Parathyroid adenoma (tissue), 2 donors: ENCODE measurements around the gene PPM1L.

Source experiments
- H2AFZ ChIP-seq: fragments of 300-600 bp; sonication (generic); one replicate; pipeline ENCODE4 v1.7.0; 2017; ENCODE audit warnings: antibody characterized with exemption, mild to moderate bottlenecking
- H3K27ac ChIP-seq: fragments of 300-600 bp; sonication (generic); one replicate; pipeline ENCODE4 v1.7.0; 2017
- H3K27me3 ChIP-seq: fragments of 300-600 bp; sonication (generic); one replicate; pipeline ENCODE4 v1.7.0; 2017; ENCODE audit warnings: low read length; ENCODE audit not compliant: control insufficient read depth, insufficient read depth
- H3K36me3 ChIP-seq: fragments of 300-600 bp; sonication (generic); one replicate; pipeline ENCODE4 v1.7.0; 2017; ENCODE audit warnings: low read length; ENCODE audit not compliant: control insufficient read depth, insufficient read depth
- H3K4me1 ChIP-seq: fragments of 300-600 bp; sonication (generic); one replicate; pipeline ENCODE4 v1.7.0; 2017; ENCODE audit warnings: control low read depth
- H3K4me2 ChIP-seq: fragments of 300-600 bp; sonication (generic); one replicate; pipeline ENCODE4 v1.7.0; 2017; ENCODE audit warnings: low read length
- H3K4me3 ChIP-seq: fragments of 300-600 bp; sonication (generic); one replicate; pipeline ENCODE4 v1.7.0; 2017; ENCODE audit warnings: low read depth, low read length
- H3K79me2 ChIP-seq: fragments of 300-600 bp; sonication (generic); one replicate; pipeline ENCODE4 v1.7.0; 2017; ENCODE audit warnings: control low read depth
- H3K9ac ChIP-seq: fragments of 300-600 bp; sonication (generic); one replicate; pipeline ENCODE4 v1.7.0; 2017; ENCODE audit warnings: mild to moderate bottlenecking
- H3K9me3 ChIP-seq: fragments of 300-600 bp; sonication (generic); one replicate; pipeline ENCODE4 v1.7.0; 2017; ENCODE audit warnings: low read length; ENCODE audit not compliant: control insufficient read depth
- TF ChIP-seq, protein P1 (sequence below): fragments of 300-600 bp; sonication (generic); IDR thresholded peaks from one replicate; pipeline ENCODE4 v1.7.0; 2017; ENCODE audit warnings: antibody characterized with exemption, mild to moderate bottlenecking
- donor health status: primary hyperparathyroidism.

The PPM1L gene

DNA sequence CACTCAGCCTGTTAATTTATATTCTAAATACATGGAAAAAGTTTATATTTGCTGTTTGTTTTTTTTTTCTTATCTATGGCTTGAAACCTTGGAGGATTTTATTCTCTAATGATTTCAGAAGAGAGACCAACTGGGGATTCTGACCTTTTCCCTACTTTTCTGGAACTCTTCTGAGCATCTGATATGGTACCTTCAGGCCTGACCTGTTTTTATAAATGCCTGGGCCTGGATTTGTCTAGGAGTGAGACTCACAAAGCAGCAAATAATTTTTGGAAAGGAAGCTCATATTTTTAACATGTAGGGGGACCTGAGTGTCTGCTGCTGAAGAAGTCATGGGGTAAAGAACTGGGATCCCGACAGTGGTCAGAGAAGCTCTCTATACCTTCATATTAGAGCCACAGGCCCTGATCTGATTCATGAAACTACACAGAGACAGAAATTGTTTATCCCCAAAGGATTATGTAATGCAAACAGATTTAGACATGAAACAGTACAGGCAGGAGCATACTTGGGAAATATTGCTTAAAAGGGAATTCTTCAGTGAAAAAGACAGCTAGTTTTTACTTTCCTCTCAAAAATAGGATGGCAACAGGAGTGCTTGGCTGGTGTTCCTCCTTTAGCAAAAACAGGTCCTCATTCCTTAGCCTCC lies 15.9 kb downstream of the PPM1L start:
- Histone ChIP-seq H3K79me2 (peaks cover 38% of the 10 kb centered on the region), H3K4me1 (peaks cover 44% of the 10 kb centered on the region), H3K27me3 (no peaks in the 10 kb centered on the region), H3K36me3 (no peaks in the 10 kb centered on the region), H3K4me2 (no peak overlapping the region), H3K27ac (peak overlapping the region; percentile 85), H2AFZ (peak overlapping the region; percentile 33), H3K9ac (no peak overlapping the region), H3K4me3 (no peak overlapping the region), H3K9me3 (no peaks in the 10 kb centered on the region)
- TF ChIP-seq, protein P1, sequence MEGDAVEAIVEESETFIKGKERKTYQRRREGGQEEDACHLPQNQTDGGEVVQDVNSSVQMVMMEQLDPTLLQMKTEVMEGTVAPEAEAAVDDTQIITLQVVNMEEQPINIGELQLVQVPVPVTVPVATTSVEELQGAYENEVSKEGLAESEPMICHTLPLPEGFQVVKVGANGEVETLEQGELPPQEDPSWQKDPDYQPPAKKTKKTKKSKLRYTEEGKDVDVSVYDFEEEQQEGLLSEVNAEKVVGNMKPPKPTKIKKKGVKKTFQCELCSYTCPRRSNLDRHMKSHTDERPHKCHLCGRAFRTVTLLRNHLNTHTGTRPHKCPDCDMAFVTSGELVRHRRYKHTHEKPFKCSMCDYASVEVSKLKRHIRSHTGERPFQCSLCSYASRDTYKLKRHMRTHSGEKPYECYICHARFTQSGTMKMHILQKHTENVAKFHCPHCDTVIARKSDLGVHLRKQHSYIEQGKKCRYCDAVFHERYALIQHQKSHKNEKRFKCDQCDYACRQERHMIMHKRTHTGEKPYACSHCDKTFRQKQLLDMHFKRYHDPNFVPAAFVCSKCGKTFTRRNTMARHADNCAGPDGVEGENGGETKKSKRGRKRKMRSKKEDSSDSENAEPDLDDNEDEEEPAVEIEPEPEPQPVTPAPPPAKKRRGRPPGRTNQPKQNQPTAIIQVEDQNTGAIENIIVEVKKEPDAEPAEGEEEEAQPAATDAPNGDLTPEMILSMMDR = no peak

DNA sequence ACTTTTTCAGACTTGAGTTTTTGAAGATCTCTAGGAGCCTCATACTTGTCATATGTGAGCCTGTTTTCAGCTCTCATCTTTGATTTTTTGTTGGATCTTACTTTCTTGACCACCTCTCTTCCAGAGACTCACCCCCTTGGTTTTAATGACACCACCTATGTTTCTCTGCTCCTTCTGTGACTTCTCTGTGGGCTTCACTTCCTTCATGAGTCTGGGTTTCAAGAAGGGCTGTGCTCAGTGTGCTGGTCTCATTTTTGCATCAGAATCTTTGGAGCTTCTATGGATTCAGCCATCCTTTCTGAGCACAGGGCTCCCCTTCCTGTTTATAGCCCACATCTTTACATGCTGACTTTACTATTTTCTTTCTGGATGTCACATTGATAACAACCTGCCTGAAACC lies 17.7 kb downstream of the PPM1L start:
- Histone ChIP-seq H3K27ac (peak overlapping the region; percentile 85), H2AFZ (peak overlapping the region; percentile 23), H3K79me2 (peaks cover 39% of the 10 kb centered on the region)

DNA sequence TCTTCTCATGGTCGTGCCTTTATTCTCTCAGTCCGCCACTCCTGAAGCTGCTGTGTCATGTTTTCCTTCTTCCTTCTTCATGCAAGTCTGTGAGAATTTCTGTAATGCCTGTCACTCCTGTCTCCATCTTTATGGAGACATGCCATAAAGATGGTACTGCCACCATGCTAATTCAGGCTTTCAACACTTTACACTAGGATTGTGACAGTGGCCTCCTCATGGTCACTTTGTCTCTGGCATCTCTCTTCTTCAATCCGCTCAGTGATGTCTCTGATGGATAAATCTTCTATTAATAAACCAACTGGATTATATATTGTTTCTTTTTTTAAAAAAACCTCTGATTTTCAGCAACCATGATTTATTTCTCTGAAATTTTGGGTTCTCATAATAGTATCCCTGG lies 18.1 kb downstream of the PPM1L start:
- Histone ChIP-seq H3K4me3 (no peak overlapping the region), H3K27me3 (no peaks in the 10 kb centered on the region), H2AFZ (peak overlapping the region; percentile 23), H3K79me2 (peaks cover 39% of the 10 kb centered on the region), H3K36me3 (no peaks in the 10 kb centered on the region), H3K9me3 (no peaks in the 10 kb centered on the region), H3K27ac (peak overlapping the region; percentile 85), H3K4me1 (peaks cover 52% of the 10 kb centered on the region), H3K9ac (no peak overlapping the region), H3K4me2 (no peak overlapping the region)
- TF ChIP-seq, protein P1 = no peak

More for the DNA sequence above, 17.7 kb downstream of the PPM1L start:
- TF ChIP-seq, protein P1 = no peak
- H3K4me2 ChIP-seq = no peak overlapping the region
- no peaks in the 10 kb centered on the region for H3K9me3 ChIP-seq
- peaks cover 49% of the 10 kb centered on the region for H3K4me1 ChIP-seq
- H3K27me3 ChIP-seq = no peaks in the 10 kb centered on the region
- no peak overlapping the region for H3K9ac ChIP-seq
- H3K36me3 ChIP-seq = no peaks in the 10 kb centered on the region
- no peak overlapping the region for H3K4me3 ChIP-seq

DNA sequence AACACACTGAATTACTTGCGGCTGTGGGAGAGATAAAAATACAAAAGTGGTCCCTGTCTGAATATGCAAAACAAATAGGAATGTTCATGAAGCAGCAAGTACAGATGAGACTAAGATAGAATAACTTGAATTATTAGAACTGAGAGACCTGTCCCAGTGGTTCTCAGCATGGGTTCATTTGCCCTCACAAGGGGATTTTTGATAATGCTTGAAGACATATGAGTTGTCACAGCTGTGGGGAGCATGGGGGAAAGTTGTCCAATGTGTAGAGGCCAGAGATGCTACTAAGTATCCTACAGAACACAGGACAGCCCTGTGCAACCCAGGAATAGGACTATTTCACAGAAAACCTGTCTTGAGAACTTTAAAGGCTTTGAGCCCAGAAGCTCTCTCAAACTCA lies 22.4 kb downstream of the PPM1L start:
- TF ChIP-seq, protein P1 = no peak
- Histone ChIP-seq H3K9ac (no peak overlapping the region), H3K36me3 (no peaks in the 10 kb centered on the region), H3K27me3 (no peaks in the 10 kb centered on the region), H3K4me2 (no peak overlapping the region), H2AFZ (no peak overlapping the region), H3K79me2 (peaks cover 61% of the 10 kb centered on the region), H3K4me3 (no peak overlapping the region), H3K27ac (no peak overlapping the region), H3K4me1 (peaks cover 40% of the 10 kb centered on the region), H3K9me3 (no peaks in the 10 kb centered on the region)

DNA sequence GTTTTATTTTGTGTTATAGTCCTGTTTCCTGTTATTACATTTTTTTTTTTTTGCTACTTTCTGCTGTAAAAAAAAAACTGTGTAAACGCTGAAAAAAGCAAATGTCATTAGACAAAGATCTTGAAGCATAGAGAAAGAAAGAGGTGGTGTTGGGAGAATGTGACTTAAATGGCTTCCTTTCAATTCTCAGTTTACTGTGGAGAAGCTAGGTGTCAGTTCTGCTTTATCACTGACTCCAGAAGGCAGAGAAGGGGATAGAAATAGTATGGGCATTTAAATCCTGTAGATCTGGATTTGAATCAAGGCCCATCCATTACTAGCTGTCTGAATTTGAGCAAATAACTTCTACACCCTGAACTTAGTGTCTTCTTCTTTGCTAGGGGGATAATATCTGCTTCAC lies 23.0 kb downstream of the PPM1L start:
- TF ChIP-seq, protein P1 = no peak
- Histone ChIP-seq H3K4me3 (no peak overlapping the region), H2AFZ (no peak overlapping the region), H3K9me3 (no peaks in the 10 kb centered on the region), H3K79me2 (peaks cover 64% of the 10 kb centered on the region), H3K27ac (no peak overlapping the region), H3K4me1 (peaks cover 35% of the 10 kb centered on the region), H3K36me3 (no peaks in the 10 kb centered on the region), H3K9ac (no peak overlapping the region), H3K27me3 (no peaks in the 10 kb centered on the region), H3K4me2 (no peak overlapping the region)
